HepG2 (cell line): Measurements from ENCODE around the gene ADAMTS2. TPM values are rescaled to one million over a fixed set of nuclear protein-coding genes. Genes with fewer than 3 reads are reported as not detected.

Source experiments
- ATAC-seq: fragments of 200-7000 bp; cut with Tn5 transposase; 3 replicates; pipeline ENCODE4 v1.9.1; 2020; ENCODE audit warnings: mild to moderate bottlenecking, moderate library complexity
- BruUV-seq: library from RNA; stranded (reverse); fragments of 400-500 nt; replicated peaks from 2 replicates; lab custom pipeline; 2021; lab: Mats Ljungman, UMichigan
- CTCF ChIA-PET: fragments of 300-600 bp; formaldehyde crosslinking; extraction: SDS; loops from one replicate; lab custom pipeline; 2021; ENCODE audit warnings: low total read pairs, inconsistent platforms, low intra/inter-chr PET ratio; lab: Yijun Ruan, JAX
- POLR2A ChIA-PET: fragments of 350-600 bp; sonication (Branson Sonifier 250); formaldehyde crosslinking; loops from one replicate; lab custom pipeline; 2020; ENCODE audit warnings: antibody characterized with exemption, inconsistent platforms; lab: Yijun Ruan, JAX
- DNase-seq: peaks from one replicate; pipeline ENCODE4 v3.0.0-alpha.2; 2015; ENCODE audit warnings: low spot score
- FAIRE-seq: peaks from 3 replicates; lab custom pipeline; 2011; peaks lifted over from hg19 to GRCh38; lab: Jason Lieb, UNC
- H2AFZ ChIP-seq: one replicate; pipeline ENCODE4 v1.6.1; 2011; ENCODE audit warnings: low read length, inconsistent platforms
- H3K27ac ChIP-seq: fragments of 300-600 bp; 3 replicates; pipeline ENCODE4 v1.8.0; 2011; ENCODE audit warnings: mixed run types, mild to moderate bottlenecking, mixed read lengths, low read length, inconsistent platforms; ENCODE audit not compliant: insufficient read depth; ENCODE audit errors: extremely low read length
- H3K27me3 ChIP-seq, 2 experiments: fragments of 200-600 bp in 1 of 2; 2 replicates in 1 of 2; 3 replicates in 1 of 2; pipeline versions ENCODE4 v1.6.0 to v1.8.0; 2011; ENCODE audit warnings: low read length in 2 of 2, mild to moderate bottlenecking in 2 of 2, moderate library complexity in 2 of 2, inconsistent platforms in 1 of 2; ENCODE audit not compliant: insufficient read depth in 2 of 2, control insufficient read depth in 1 of 2
- H3K36me3 ChIP-seq, 2 experiments: fragments of 200-600 bp in 1 of 2; replicated peaks in 1 of 2; 2 replicates in 1 of 2; 3 replicates in 1 of 2; pipeline versions ENCODE4 v1.5.1 to v1.8.0; 2011; ENCODE audit warnings: low read length in 2 of 2, inconsistent platforms in 1 of 2; ENCODE audit not compliant: insufficient read depth in 2 of 2, control insufficient read depth in 1 of 2
- H3K4me1 ChIP-seq: 2 replicates; pipeline ENCODE4 v1.5.1; 2012; ENCODE audit warnings: low read length, inconsistent platforms; ENCODE audit not compliant: insufficient read depth
- H3K4me2 ChIP-seq: 2 replicates; pipeline ENCODE4 v1.6.0; 2011; ENCODE audit warnings: low read depth, low read length, inconsistent platforms
- H3K4me3 ChIP-seq, 3 experiments: fragments of 200-600 bp in 1 of 3; sonication (generic), shearing (Covaris generic) in 1 of 3; replicated peaks in 1 of 3; 2 replicates each; pipeline ENCODE4 v1.5.1; 2011 to 2016; ENCODE audit warnings: low read length in 3 of 3, inconsistent platforms in 2 of 3, low read depth in 2 of 3, mild to moderate bottlenecking in 2 of 3, control low read depth in 1 of 3, mixed read lengths in 1 of 3; ENCODE audit not compliant: insufficient read depth in 1 of 3
- H3K79me2 ChIP-seq: one replicate; pipeline ENCODE4 v1.6.1; 2011; ENCODE audit warnings: low read length, inconsistent platforms; ENCODE audit not compliant: insufficient read depth
- H3K9ac ChIP-seq: 2 replicates; pipeline ENCODE4 v1.6.0; 2011; ENCODE audit warnings: mild to moderate bottlenecking, low read depth, low read length, inconsistent platforms; ENCODE audit not compliant: insufficient read depth
- H3K9me3 ChIP-seq: 2 replicates; pipeline ENCODE4 v1.5.1; 2012; ENCODE audit warnings: mild to moderate bottlenecking, low read length
- H4K20me1 ChIP-seq: 2 replicates; pipeline ENCODE4 v1.6.0; 2011; ENCODE audit warnings: inconsistent platforms, mild to moderate bottlenecking, low read length, moderate library complexity; ENCODE audit not compliant: insufficient read depth
- DR1 ChIP-seq: sonication (generic); formaldehyde crosslinking; IDR thresholded peaks from 2 replicates; pipeline ENCODE4 v1.8.0; 2021; ENCODE audit warnings: mild to moderate bottlenecking, missing genetic modification reagents, inconsistent platforms
- E2F2 ChIP-seq: sonication (generic); formaldehyde crosslinking; IDR thresholded peaks from 2 replicates; pipeline ENCODE4 v1.4.0; 2020; ENCODE audit warnings: missing genetic modification reagents, borderline replicate concordance
- EEA1 ChIP-seq: sonication (generic); formaldehyde crosslinking; IDR thresholded peaks from 2 replicates; pipeline ENCODE4 v1.5.1; 2020; ENCODE audit warnings: mild to moderate bottlenecking, missing genetic modification reagents, borderline replicate concordance
- ELF1 ChIP-seq: sonication (generic); formaldehyde crosslinking; IDR thresholded peaks from 2 replicates; pipeline ENCODE4 v1.4.0; 2020; ENCODE audit warnings: missing genetic modification reagents
- FOXC1 ChIP-seq: sonication (generic); formaldehyde crosslinking; IDR thresholded peaks from 2 replicates; pipeline ENCODE4 v1.8.0; 2022; ENCODE audit warnings: mild to moderate bottlenecking, missing genetic modification reagents, borderline replicate concordance
- HMGXB3 ChIP-seq: sonication (generic); formaldehyde crosslinking; IDR thresholded peaks from 2 replicates; pipeline ENCODE4 v1.4.0; 2020; ENCODE audit warnings: missing genetic modification reagents, borderline replicate concordance
- MAZ ChIP-seq, 2 experiments: sonication (generic) in 1 of 2; formaldehyde crosslinking in 1 of 2; IDR thresholded peaks; 2 replicates each; pipeline versions ENCODE4 v1.5.0 to v1.6.1; 2012 to 2020; ENCODE audit warnings: low read depth in 2 of 2, mild to moderate bottlenecking in 2 of 2, borderline replicate concordance in 1 of 2, improper control_type of control experiment in 1 of 2, low read length in 1 of 2, missing genetic modification reagents in 1 of 2, moderate library complexity in 1 of 2
- NFATC3 ChIP-seq: sonication (generic); formaldehyde crosslinking; IDR thresholded peaks from 2 replicates; pipeline ENCODE4 v1.5.1; 2020; ENCODE audit warnings: mild to moderate bottlenecking, missing genetic modification reagents
- PRDM10 ChIP-seq: sonication (generic); formaldehyde crosslinking; IDR thresholded peaks from 2 replicates; pipeline ENCODE4 v1.4.0; 2020; ENCODE audit warnings: low read depth, missing genetic modification reagents
- ZBTB4 ChIP-seq: sonication (generic); formaldehyde crosslinking; IDR thresholded peaks from 2 replicates; pipeline ENCODE4 v1.4.0; 2020; ENCODE audit warnings: missing genetic modification reagents, mild to moderate bottlenecking, borderline replicate concordance
- ZNF263 ChIP-seq: sonication (generic); formaldehyde crosslinking; IDR thresholded peaks from 2 replicates; pipeline ENCODE4 v1.4.0; 2020; ENCODE audit warnings: missing genetic modification reagents
- WGBS: methylation state at CpG from one replicate; pipeline ENCODE4 v1.1.6; 2017; ENCODE audit warnings: low lambda C conversion rate; 5-methylcytosine and 5-hydroxymethylcytosine counted together
- in situ Hi-C: cut with HindIII; loops from 2 replicates; pipeline ENCODE4 v1.10.0; 2017; ENCODE audit warnings: low pct_unique_long_range_greater_than_20kb; ENCODE audit not compliant: extremely low pct_ligation_motif_present
- intact Hi-C: fragments of 100-400 bp; cut with micrococcal nuclease; formaldehyde crosslinking; loops from one replicate; pipeline ENCODE4 v1.10.0; 2022; ENCODE audit not compliant: unreplicated experiment
- polyA plus RNA-seq, 8 experiments: library from polyadenylated mRNA; depleted of rRNA in 3 of 8; stranded (reverse) in 7 of 8; unstranded in 1 of 8; fragments of >200 nt; fragmentation: Illumina TruSeq in 4 of 8; extraction: Trizol in 4 of 8; gene quantifications; 2 replicates each; pipeline versions ENCODE4 v1.2.1 to v1.2.3, GENCODE V29; 2011 to 2016; ENCODE audit warnings: low read depth in 4 of 8, missing spikeins in 1 of 8, mixed read lengths in 1 of 8; ENCODE audit not compliant: insufficient read depth in 1 of 8
- total RNA-seq, 5 experiments: library from RNA; depleted of rRNA; stranded (reverse); fragments of >200 nt; fragmentation: Illumina TruSeq; extraction: Trizol; gene quantifications; 2 replicates each; pipeline ENCODE4 v1.2.3, GENCODE V29; 2016; ENCODE audit warnings: low read depth in 1 of 5

ADAMTS2 gene
- total and polyA plus RNA-seq, 2 of the 13 experiments (the other 11 are each of a cell fraction or from before 2014, with no cell fraction given) = 0.24 to 3.5 TPM

GRCh38 chr5:179224741-179225140, 120.5 kb downstream of the ADAMTS2 start:
- Histone ChIP-seq H3K79me2 (no peaks in the 10 kb centered on the region), H2AFZ (no peak overlapping the region), H3K4me3 (no peak overlapping the region), H3K9ac (no peak overlapping the region), H3K36me3 (no peaks in the 10 kb centered on the region; a peak in 1 of 5 replicates), H3K4me2 (no peak overlapping the region), H4K20me1 (no peaks in the 10 kb centered on the region), H3K9me3 (no peaks in the 10 kb centered on the region), H3K27me3 (peaks cover 2 to 30% of the 10 kb centered on the region in 2 experiments; a peak in 4 of 5 replicates), H3K27ac (no peak overlapping the region), H3K4me1 (no peaks in the 10 kb centered on the region)
- intact Hi-C loops (no loop called here), in situ Hi-C loops (no loop called here)
- POLR2A ChIA-PET = no interaction called here
- 50% methylated on average over 10 of the region's 10 CpGs for WGBS
- ATAC-seq (no peak), FAIRE-seq (no peak), DNase-seq (no peak)
- no TSS peak for BruUV-seq
- CTCF ChIA-PET = no interaction called here
- no peak for TF ChIP-seq HMGXB3 (CRISPR knock-in tag)
- no peak for TF ChIP-seq NFATC3 (CRISPR knock-in tag)
- no peak for TF ChIP-seq DR1
- no peak for TF ChIP-seq ZBTB4 (CRISPR knock-in tag)
- TF ChIP-seq ELF1 = no peak
- no peak for TF ChIP-seq E2F2 (CRISPR knock-in tag)
- TF ChIP-seq EEA1 (CRISPR knock-in tag) = no peak
- no peak for TF ChIP-seq ZNF263 (CRISPR knock-in tag)
- no peak for TF ChIP-seq MAZ (IDR thresholded peaks at IDR 0.05; ENCODE audit: borderline replicate concordance, low read depth, low read length)
- TF ChIP-seq MAZ (CRISPR knock-in tag; IDR thresholded peaks at IDR 0.05; ENCODE audit: low read depth) = no peak
- no peak for TF ChIP-seq PRDM10 (CRISPR knock-in tag)
- TF ChIP-seq FOXC1 (CRISPR knock-in tag) = no peak
